ENCODE results near the gene PFKM.
"Not testable (repeated sequence)": the region's sequence is repeated elsewhere in the genome, so short reads cannot be mapped to it uniquely, and the experiment has no call there.

Gene PFKM

GRCh38 chr12:48135027-48135426 is 15.9 kb downstream of the PFKM start:
- no peaks in the 10 kb centered on the region for H3K9me3 ChIP-seq (ENCODE audit: insufficient read depth, low read depth, low read length)
- peaks cover 94% of the 10 kb centered on the region for H3K36me3 ChIP-seq (ENCODE audit: insufficient read depth, low read depth, low read length)
- no peaks in the 10 kb centered on the region for H3K27me3 ChIP-seq (ENCODE audit: insufficient read depth, low read length)
- H3K27ac ChIP-seq (ENCODE audit: low read length): no peak overlapping the region
- H3K4me3 ChIP-seq (ENCODE audit: low read length): no peak overlapping the region
- H3K4me1 ChIP-seq (ENCODE audit: insufficient read depth, low read length): no peaks in the 10 kb centered on the region
- H3K9ac ChIP-seq (ENCODE audit: low read depth, low read length): no peak overlapping the region

GRCh38 chr12:48142818-48143674 is 23.9 kb downstream of the PFKM start:
- Histone ChIP-seq H3K4me3 (ENCODE audit: low read length) (peak overlapping the region; percentile 34), H3K9me3 (ENCODE audit: insufficient read depth, low read depth, low read length) (no peaks in the 10 kb centered on the region), H3K4me1 (ENCODE audit: insufficient read depth, low read length) (peaks cover 29% of the 10 kb centered on the region), H3K27me3 (ENCODE audit: insufficient read depth, low read length) (no peaks in the 10 kb centered on the region), H3K36me3 (ENCODE audit: insufficient read depth, low read depth, low read length) (peaks cover 92% of the 10 kb centered on the region), H3K27ac (ENCODE audit: low read length) (peak overlapping the region; percentile 64), H3K9ac (ENCODE audit: low read depth, low read length) (peak overlapping the region; percentile 66; the same call in 1 of the 2 replicates)

- peaks cover 88% of the 10 kb centered on the region for H3K36me3 ChIP-seq (ENCODE audit: insufficient read depth, low read depth, low read length)
These were observed 24.7 kb downstream of the PFKM start for GRCh38 chr12:48143898-48144297.

GRCh38 chr12:48145981-48146380 is 26.8 kb downstream of the PFKM start:
- H3K27ac ChIP-seq (ENCODE audit: low read length): no peak overlapping the region
- H3K36me3 ChIP-seq (ENCODE audit: insufficient read depth, low read depth, low read length): peaks cover 87% of the 10 kb centered on the region
- H3K4me3 ChIP-seq (ENCODE audit: low read length): no peak overlapping the region
- H3K27me3 ChIP-seq (ENCODE audit: insufficient read depth, low read length): no peaks in the 10 kb centered on the region
- no peak overlapping the region for H3K9ac ChIP-seq (ENCODE audit: low read depth, low read length)
- H3K4me1 ChIP-seq (ENCODE audit: insufficient read depth, low read length): peaks cover 29% of the 10 kb centered on the region
- no peaks in the 10 kb centered on the region for H3K9me3 ChIP-seq (ENCODE audit: insufficient read depth, low read depth, low read length)

More at GRCh38 chr12:48143898-48144297, 24.7 kb downstream of the PFKM start:
- Histone ChIP-seq H3K9ac (ENCODE audit: low read depth, low read length) (peak overlapping the region; percentile 60; the same call in 1 of the 2 replicates), H3K9me3 (ENCODE audit: insufficient read depth, low read depth, low read length) (no peaks in the 10 kb centered on the region), H3K27ac (ENCODE audit: low read length) (peak overlapping the region; percentile 64), H3K27me3 (ENCODE audit: insufficient read depth, low read length) (no peaks in the 10 kb centered on the region), H3K4me1 (ENCODE audit: insufficient read depth, low read length) (peaks cover 29% of the 10 kb centered on the region), H3K4me3 (ENCODE audit: low read length) (peak overlapping the region; percentile 34; the same call in 1 of the 2 replicates)

- H3K4me1 ChIP-seq (ENCODE audit: insufficient read depth, low read length): no peaks in the 10 kb centered on the region
- H3K27ac ChIP-seq (ENCODE audit: low read length): no peak overlapping the region
- H3K9ac ChIP-seq (ENCODE audit: low read depth, low read length): no peak overlapping the region
- no peak overlapping the region for H3K4me3 ChIP-seq (ENCODE audit: low read length)
- no peaks in the 10 kb centered on the region for H3K27me3 ChIP-seq (ENCODE audit: insufficient read depth, low read length)
- no peaks in the 10 kb centered on the region for H3K9me3 ChIP-seq (ENCODE audit: insufficient read depth, low read depth, low read length)
- peaks cover 46% of the 10 kb centered on the region for H3K36me3 ChIP-seq (ENCODE audit: insufficient read depth, low read depth, low read length)
These were observed 32.1 kb downstream of the PFKM start for GRCh38 chr12:48151103-48151771.

DNA sequence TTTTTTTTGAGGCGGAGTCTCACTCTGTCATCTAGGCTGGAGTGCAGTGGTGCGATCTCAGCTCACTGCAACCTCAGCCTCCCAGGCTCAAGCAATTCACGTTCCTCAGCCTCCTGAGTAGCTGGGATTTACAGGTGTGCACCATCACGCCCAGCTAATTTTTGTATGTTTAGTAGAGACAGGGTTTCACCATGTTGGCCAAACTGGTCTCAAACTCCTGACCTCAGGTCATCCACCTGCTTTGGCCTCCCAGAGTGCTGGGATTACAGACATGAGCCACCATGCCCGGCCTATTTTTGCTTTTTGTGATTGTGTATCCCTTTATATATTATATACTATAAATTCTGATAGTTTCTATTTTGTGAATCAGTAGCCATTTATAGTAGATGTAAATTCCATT is 36.6 kb downstream of the PFKM start:
- H3K9ac ChIP-seq (ENCODE audit: low read depth, low read length); H3K4me3 ChIP-seq (ENCODE audit: low read length); H3K36me3 ChIP-seq (ENCODE audit: insufficient read depth, low read depth, low read length); H3K27me3 ChIP-seq (ENCODE audit: insufficient read depth, low read length); H3K9me3 ChIP-seq (ENCODE audit: insufficient read depth, low read depth, low read length); H3K27ac ChIP-seq (ENCODE audit: low read length); H3K4me1 ChIP-seq (ENCODE audit: insufficient read depth, low read length): not testable (repeated sequence)

DNA sequence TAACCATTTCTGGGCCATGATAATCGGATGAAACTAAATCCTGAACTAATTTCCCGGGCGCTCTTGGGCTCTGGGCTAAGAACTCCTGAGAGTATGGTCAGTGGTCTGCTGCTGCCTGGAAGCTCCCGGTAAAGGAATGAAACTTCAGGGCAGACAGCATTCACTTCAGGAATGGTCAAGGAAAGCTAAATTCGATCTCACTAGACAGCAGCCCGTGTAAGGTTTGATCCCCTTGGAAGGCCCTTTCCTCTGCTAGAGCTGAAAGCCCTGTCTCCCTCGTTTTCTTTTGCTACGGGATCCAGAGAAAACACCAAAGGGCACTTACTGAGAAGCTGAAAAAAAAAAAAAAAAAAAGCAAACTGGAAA is 37.5 kb downstream of the PFKM start:
- Histone ChIP-seq H3K4me1 (ENCODE audit: insufficient read depth, low read length) (peaks cover 5% of the 10 kb centered on the region; the same call in 1 of the 2 replicates), H3K4me3 (ENCODE audit: low read length) (peak overlapping the region; percentile 91), H3K9ac (ENCODE audit: low read depth, low read length) (peak overlapping the region; percentile 54; the same call in 1 of the 2 replicates), H3K9me3 (ENCODE audit: insufficient read depth, low read depth, low read length) (no peaks in the 10 kb centered on the region), H3K27ac (ENCODE audit: low read length) (no peak overlapping the region), H3K36me3 (ENCODE audit: insufficient read depth, low read depth, low read length) (0 out of 2 replicates have a peak, but pooled peaks cover 3% of the 10 kb centered on the region), H3K27me3 (ENCODE audit: insufficient read depth, low read length) (no peaks in the 10 kb centered on the region; the same call in 1 of the 2 replicates)

GRCh38 chr12:48157018-48157888 is 38.1 kb downstream of the PFKM start, which contains the start of gene ASB8:
TSS of gene ASB8 (minus strand) at chr12:48157515. CDS start at chr12:48153496, 4,019 bp downstream.
- Histone ChIP-seq H3K4me3 (ENCODE audit: low read length) (peak within 1 kb of the TSS; percentile 91), H3K9me3 (ENCODE audit: insufficient read depth, low read depth, low read length) (no peaks in the 10 kb centered on the region), H3K27ac (ENCODE audit: low read length) (peak within 1 kb of the TSS; percentile 10), H3K9ac (ENCODE audit: low read depth, low read length) (peak within 1 kb of the TSS; percentile 68; the same call in 1 of the 2 replicates), H3K27me3 (ENCODE audit: insufficient read depth, low read length) (no peaks in the 10 kb centered on the region; the same call in 1 of the 2 replicates), H3K36me3 (ENCODE audit: insufficient read depth, low read depth, low read length) (0 out of 2 replicates have a peak, but pooled peaks cover 3% of the 10 kb centered on the region), H3K4me1 (ENCODE audit: insufficient read depth, low read length) (peaks cover 5% of the 10 kb centered on the region; the same call in 1 of the 2 replicates)

DNA sequence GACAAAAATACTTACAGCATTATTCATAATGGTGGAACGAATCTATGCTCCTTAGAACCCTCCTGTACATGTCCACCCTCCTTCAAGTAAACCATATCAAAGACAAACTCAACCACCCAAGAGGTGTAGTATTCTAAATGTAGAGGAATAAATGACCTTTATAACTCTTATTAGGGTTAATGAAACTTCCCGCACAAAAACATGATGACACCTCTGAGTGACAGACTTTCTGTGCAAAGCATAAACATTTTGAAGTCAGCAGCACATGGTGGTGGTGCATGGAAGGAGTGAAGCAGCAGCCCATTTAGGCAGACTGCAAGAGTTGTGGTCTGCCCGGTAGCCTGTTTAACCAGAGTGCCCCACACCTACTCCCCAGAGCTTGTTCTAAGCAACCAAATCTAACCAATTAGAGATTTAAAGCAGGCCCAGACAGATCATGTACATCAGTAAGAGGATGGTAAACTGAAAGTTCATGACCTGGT is 38.8 kb downstream of the PFKM start:
- H3K9ac ChIP-seq (ENCODE audit: low read depth, low read length): peak overlapping the region; percentile 68; the same call in 1 of the 2 replicates
- peaks cover 5% of the 10 kb centered on the region; the same call in 1 of the 2 replicates for H3K4me1 ChIP-seq (ENCODE audit: insufficient read depth, low read length)
- H3K4me3 ChIP-seq (ENCODE audit: low read length): peak overlapping the region; percentile 91
- H3K27me3 ChIP-seq (ENCODE audit: insufficient read depth, low read length): no peaks in the 10 kb centered on the region; the same call in 1 of the 2 replicates
- H3K36me3 ChIP-seq (ENCODE audit: insufficient read depth, low read depth, low read length): 0 out of 2 replicates have a peak, but pooled peaks cover 3% of the 10 kb centered on the region
- H3K9me3 ChIP-seq (ENCODE audit: insufficient read depth, low read depth, low read length): no peaks in the 10 kb centered on the region
- H3K27ac ChIP-seq (ENCODE audit: low read length): peak overlapping the region; percentile 10

DNA sequence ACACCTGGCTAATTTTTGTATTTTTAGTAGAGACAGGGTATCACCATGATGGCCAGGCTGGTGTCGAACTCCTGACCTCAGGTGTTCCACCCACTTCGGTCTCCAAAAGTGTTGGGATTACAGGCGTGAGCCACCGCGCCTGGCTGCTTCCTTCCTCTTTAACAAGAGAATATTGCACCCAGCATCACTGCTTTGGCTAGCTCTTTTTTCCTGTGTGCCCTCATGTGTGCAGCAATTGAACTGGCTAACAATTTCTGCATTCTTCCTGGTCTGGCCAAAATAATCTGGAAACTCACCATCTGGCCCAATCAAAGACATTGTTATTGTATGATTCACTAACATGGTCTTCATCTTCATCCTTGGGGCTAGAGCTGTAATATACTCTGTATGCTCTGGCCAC is 40.9 kb downstream of the PFKM start:
- no peaks in the 10 kb centered on the region for H3K9me3 ChIP-seq (ENCODE audit: insufficient read depth, low read depth, low read length)
- H3K36me3 ChIP-seq (ENCODE audit: insufficient read depth, low read depth, low read length): no peaks in the 10 kb centered on the region
- H3K9ac ChIP-seq (ENCODE audit: low read depth, low read length): no peak overlapping the region
- no peak overlapping the region for H3K27ac ChIP-seq (ENCODE audit: low read length)
- no peak overlapping the region for H3K4me3 ChIP-seq (ENCODE audit: low read length)
- H3K4me1 ChIP-seq (ENCODE audit: insufficient read depth, low read length): peaks cover 5% of the 10 kb centered on the region; the same call in 1 of the 2 replicates
- H3K27me3 ChIP-seq (ENCODE audit: insufficient read depth, low read length): no peaks in the 10 kb centered on the region; the same call in 1 of the 2 replicates

DNA sequence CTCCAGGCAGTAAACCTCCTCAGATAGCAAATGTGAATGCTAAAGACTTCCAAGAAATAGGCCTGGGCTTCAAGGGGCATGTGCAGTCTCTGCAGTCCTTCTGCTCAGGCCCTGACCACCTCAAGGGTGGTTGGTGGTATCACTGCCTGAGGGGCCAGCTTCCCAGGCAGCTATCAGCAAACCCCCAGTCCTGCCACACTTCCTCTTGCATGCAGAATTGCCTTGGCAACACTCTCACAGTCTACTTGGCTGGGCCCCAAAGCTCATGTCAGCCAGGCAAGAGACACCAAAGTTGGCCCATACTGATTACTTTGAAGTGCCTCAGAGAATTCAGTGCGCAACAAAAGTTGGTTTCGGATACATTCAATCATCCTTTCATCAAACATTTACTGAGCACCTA is 41.6 kb downstream of the PFKM start:
- Histone ChIP-seq H3K4me1 (ENCODE audit: insufficient read depth, low read length) (peaks cover 5% of the 10 kb centered on the region; the same call in 1 of the 2 replicates), H3K27me3 (ENCODE audit: insufficient read depth, low read length) (no peaks in the 10 kb centered on the region; the same call in 1 of the 2 replicates), H3K36me3 (ENCODE audit: insufficient read depth, low read depth, low read length) (no peaks in the 10 kb centered on the region), H3K27ac (ENCODE audit: low read length) (no peak overlapping the region), H3K9ac (ENCODE audit: low read depth, low read length) (no peak overlapping the region), H3K4me3 (ENCODE audit: low read length) (no peak overlapping the region), H3K9me3 (ENCODE audit: insufficient read depth, low read depth, low read length) (no peaks in the 10 kb centered on the region)
